NCI-H748 treated with DMSO at 0.1 percent for 48 hours (cell line): ENCODE data around the gene SLCO3A1.

ENCODE experiments used
- DNase-seq: peaks from one replicate; lab custom pipeline; 2025; lab: John Stamatoyannopoulos, UW

SLCO3A1 gene

DNA sequence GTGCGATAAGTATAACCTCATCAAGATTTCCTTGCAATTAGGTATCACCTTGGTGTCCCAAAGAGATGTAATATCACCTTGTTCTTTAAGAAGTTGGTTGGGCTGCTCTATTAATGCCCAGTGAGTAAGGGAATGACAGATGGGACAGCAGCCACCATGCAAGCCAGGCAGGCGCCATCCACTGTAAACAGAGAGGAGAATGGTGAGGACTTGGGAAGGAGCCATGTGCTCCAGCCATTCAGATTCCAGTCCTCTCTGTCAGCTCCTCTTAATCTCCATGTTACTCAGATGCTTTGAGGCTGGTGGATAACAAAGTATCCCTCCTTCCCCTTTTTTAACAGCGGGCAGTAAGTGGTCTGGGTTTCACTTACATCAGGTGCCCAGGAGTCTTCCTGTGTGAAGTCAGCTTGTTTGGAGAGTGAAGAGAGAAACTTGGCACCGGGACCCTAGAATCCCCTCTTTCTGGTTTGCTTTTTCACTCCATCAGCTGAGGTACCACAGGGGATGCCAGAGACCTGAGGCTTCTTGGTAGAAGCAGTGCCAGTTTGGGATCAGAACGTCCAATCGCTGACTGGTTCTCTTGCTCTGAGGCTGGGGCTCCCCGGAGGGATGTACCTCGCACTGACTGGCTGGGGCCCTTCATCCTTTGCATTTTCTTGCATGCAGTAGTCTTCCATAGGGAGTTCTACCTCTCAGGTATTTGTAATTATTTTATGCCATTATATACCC, 29.5 kb downstream of the SLCO3A1 start:
- DNase-seq: no peak

DNA sequence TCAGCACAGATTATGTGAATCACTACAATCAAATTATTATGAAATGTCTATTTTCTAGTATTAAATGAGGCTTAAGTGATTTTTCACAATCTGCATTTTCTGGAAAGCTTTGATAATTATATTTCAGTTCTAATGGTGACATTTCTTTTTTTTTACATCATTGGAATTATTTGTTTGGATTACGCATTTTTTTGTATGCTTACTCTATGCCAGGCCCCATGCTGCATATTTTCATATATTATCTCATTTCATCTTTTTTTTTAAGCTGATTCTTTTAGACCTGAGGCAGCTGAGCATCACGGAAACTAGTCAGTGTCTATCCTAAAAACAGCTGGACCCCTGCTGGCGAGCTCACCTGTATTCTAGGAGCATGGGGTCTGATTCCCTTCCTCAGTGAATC, 31.1 kb downstream of the SLCO3A1 start:
- no peak for DNase-seq

DNA sequence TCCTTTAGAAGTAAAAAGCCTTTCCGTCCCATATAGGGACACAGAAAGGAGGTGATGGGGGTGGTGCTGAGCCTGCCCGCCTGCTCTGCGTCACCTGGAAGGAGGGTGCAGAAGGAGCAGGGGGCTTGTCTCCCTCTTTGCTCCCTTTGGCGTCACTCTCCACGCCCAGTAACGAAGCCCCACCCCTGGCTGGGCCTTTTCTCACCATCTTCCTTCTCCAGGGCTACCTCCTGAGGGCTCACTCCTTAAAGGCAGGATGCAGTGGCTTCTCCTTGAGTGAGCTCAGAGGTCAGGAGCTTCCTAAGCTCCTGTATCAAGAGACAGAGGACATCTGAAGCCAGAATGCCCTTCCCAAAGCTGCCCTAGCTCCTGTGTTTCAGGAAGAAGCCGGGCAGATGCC, 31.5 kb downstream of the SLCO3A1 start:
- DNase-seq: no peak

DNA sequence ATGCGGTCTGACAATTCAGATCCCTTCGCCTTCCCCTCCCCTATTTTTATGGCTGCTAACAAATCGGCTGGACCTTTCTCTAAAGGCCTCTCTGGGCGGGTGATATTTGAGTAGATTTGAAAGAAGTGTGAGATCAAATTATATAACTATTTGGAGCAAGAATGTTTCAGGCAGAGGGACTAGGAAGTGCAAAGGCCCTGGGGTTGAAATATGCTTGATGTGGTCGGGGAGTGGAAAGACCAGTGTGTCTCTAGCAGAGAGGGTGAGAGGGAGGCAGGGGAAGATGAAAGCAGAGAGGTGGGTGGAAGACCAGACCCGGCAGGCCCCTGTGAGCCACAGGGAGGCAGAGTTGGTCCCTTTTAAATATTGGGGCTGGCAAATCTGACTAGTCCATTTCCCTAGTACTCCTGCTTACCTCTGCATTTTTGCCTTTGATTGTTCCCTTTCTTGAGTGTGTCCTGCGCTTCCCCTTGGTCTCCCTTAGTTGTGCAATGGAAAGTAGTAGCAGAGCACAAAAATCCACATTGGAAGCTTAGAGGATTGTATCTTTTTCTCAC, 32.3 kb downstream of the SLCO3A1 start:
- DNase-seq: no peak

DNA sequence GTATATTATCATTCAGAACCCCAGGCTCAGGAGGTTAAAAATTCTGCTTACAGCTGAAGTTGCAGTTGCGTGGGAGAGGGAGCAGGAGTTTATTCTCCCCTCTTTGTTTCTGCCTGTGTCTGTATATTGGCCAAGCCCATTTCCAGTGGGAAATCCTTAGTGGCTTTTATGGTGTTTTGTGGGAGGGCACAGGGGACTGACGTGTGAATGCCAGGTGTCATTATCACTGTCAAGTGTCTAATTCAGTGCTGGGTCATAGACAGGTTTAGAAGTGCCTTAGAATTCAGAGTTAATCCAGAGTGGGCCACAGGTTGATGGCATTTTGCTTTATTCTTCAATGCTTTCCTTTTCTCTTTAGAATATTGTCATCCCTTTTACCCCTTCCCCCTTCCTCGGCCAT, 33.4 kb downstream of the SLCO3A1 start:
- DNase-seq: no peak

DNA sequence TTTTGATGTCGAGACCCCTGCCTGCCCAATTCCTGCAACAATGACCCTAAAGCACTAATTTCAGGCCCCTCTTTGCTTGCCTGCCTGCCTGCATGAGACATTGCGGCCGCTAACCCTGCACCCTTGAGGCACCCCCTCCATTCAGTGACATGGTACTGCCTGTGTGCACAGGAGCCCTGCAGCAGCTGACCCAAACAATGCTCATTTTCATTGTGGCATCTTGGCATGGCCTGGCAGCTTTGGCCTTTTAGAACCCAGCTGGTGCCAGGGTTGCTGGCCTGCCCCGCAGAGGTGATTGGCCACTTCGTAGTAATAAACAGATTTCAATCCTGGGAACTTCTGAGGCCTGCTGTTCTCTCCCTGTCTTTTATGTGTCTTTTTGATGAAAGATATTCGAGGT, 33.8 kb downstream of the SLCO3A1 start:
- DNase-seq: no peak

DNA sequence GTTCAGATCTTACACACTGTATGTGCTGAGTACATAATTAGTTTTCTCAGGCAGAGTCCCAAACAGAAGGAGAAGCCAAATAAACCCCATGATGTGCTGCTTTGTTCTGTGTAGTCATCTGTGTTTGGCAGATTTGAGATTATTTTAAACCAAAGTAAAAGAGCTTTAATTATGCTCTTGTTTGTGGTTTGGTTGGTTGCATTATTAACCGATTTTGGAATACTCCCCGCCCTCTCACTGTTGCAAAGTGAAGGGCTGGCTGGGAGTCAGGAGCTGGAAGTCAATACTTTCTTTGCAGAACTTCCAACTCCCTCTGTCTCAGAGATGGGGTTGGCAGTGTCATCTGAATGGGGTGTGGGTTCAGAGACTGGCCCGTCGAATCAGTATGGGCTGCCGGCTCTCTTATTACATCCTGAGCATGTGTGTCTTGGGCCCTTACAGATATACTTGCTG, 34.4 kb downstream of the SLCO3A1 start:
- no peak for DNase-seq

DNA sequence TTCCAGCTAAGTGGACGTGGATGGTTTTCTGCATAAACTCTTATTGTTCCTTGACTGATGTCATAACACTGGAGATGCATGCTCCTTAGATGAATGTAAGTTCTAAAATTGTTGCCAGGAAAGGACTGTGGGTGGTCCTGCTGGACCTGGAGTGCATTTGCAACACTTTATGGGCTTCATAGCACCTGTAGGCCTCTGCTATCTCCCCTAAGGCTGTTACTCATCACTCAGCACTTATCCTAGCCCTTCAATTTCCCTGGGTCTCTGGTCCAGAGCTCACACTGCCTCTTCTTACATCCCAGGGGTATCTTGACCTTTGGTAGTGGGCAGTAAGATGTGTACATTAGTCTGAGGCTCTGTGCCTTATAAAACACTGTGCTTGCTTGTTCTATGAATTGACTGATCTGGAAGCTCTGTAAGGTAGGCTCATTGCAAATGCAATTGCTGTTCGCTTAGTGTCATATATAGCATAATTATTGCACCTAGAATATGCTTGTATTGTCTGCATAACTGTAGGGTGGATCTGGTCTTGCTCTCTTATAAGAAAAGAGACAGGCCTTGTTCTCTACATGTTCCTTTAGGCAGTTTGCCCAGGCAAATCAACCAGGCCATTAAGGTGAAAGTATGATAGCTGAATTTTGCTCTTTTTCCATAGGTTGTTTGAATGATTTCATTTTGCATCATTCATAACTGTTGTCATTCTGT, 35.8 kb downstream of the SLCO3A1 start:
- no peak for DNase-seq

DNA sequence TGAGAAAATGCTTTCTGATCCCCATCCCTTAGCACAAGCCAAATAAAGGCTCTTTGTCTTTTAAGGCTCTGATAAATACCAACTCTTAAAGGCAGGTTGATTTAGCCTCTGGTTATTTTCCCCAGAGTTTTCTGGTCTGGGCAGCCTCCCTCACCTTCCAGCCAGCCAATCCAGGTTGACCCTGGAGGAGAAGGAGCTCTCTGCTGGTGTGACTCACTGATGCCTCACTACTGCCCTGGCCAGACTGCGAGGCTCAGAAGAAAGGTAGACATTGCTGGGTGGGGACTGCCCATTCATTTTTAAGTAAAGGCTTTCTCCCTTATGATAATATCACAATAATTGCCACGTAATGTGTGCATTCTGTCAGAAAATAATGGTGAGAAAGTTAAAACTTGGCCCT, 37.1 kb downstream of the SLCO3A1 start:
- DNase-seq: no peak

DNA sequence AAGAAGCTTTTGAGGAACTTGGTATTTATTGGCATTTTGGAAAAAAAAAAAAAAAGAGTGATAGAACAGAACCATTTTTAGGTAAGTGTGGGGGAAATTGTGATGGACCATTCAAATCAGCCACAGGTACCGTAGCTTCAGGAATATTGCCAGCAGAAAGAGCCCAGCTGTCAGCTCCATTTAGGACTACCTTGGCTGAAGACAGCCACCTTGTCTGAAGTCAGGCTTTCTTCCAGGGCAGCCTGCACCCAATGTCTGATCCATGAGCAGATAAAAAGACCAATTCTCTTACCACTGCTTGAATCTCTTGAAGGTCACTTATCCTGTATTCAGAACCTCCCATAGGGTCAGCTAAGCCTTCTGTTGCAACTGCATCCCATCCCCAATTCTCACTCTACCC, 37.6 kb downstream of the SLCO3A1 start:
- DNase-seq: no peak

DNA sequence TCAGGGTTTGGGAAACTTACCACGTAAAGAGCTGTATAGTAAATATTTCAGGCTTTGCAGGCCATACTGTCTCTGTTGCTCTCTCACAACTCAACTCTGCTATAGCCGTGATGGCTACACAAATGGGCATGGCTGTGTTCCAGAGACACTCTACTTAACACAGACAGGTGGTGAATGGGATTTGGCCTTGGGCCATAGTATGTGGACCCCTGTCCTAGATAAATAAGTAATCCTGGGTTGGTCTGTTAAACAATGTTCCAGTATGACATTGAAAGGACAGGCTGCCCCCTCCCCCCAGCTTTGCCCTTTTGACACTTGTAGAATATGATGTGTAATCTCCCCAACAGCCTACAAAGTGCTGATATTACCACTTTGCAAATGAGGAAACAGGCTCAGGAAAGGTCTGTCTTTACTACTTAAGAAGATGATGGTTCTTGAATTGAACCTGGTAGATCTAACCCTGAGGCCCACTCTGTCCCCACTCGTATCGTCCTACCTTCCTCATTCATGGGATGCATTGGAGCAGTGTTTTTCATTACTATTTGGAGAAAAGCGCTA, 38.4 kb downstream of the SLCO3A1 start:
- DNase-seq: peak; percentile 29

DNA sequence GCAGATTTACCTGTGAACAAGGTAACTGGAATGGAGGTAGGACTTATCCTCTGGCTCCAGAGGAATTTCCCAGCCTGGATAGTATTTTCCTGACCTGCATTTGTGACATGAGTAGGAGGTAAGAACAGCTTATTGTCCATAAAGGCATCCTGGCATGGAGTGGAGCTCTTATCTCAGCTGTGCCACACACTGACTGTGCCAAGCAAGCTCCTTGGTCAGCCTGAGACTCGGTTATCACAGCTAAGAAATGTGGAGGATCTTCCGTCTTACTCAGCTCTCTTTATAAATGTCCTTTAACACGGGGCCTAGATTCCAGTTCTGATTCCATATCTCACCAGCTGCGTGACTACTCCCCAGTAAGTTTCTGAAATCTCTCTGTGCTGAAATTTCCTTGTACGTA, 38.9 kb downstream of the SLCO3A1 start:
- DNase-seq: no peak

DNA sequence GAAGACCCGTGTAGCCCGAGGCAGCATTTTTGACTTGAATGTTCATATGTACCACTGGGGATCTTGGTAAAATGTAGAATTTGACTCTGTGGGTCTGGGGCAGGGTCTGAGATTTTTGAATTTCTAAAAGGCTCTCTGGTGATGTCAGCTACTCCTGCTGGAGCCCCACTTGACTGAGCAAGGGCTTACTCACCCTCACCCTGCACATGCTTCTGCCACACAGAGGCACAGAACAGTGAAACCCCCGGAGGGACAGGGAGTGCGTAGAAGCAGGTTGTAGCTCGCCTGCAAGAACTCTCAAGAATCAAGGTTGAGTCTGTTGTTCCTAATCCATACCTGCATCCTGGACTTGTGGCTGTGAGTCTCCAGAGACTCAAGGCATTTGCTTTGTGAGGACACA, 41.1 kb downstream of the SLCO3A1 start:
- DNase-seq: no peak

DNA sequence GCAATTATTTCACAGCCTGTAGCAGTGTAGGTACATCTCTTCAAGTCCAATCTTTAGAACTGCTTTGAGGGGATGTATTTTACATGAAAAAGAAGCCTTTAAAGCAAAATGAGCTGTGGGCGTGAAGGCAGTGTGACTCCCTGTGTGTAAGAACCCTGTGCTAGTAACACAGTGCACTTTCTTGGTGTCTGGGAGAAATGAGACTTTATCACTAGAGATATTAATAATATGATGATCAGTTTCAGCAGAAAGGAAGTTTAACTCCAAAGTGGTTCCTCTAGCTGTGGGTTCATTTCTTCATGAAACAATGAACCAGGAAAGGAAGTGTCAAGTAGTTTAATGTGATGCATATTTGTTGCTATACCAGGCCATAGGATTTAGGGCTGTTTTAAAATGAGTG, 41.5 kb downstream of the SLCO3A1 start:
- no peak for DNase-seq

DNA sequence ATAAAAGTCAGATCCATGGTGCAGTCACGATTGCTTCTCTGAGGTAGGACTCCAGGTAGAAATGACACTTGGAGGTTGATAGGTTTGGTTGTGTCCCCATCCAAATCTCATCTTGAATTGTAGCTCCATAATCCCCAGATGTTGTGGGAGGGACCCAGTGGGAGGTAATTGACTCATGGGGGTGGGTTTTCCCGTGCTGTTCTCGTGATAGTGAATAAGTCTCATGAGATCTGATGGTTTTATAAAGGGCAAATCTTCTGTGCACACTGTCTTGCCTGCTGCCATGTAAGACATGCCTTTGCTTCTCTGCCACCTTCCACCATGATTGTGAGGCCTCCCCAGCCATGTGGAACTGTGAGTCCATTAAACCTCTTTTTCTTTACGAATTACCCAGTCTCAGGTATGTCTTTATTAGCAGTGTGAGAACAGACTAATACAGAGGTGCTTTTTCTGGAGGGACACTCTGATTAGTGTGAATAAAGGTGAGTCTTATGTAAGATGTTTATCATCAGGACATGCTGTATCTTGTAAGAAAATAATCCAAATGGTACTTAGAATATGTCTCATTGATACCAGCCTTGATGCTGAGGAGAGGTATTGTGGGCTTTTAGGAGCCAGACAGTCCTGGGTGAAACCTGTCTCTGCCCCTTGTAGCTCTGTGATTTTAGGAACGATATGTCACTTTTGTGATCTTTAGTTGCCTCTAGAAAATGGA, 43.0 kb downstream of the SLCO3A1 start:
- DNase-seq: no peak

DNA sequence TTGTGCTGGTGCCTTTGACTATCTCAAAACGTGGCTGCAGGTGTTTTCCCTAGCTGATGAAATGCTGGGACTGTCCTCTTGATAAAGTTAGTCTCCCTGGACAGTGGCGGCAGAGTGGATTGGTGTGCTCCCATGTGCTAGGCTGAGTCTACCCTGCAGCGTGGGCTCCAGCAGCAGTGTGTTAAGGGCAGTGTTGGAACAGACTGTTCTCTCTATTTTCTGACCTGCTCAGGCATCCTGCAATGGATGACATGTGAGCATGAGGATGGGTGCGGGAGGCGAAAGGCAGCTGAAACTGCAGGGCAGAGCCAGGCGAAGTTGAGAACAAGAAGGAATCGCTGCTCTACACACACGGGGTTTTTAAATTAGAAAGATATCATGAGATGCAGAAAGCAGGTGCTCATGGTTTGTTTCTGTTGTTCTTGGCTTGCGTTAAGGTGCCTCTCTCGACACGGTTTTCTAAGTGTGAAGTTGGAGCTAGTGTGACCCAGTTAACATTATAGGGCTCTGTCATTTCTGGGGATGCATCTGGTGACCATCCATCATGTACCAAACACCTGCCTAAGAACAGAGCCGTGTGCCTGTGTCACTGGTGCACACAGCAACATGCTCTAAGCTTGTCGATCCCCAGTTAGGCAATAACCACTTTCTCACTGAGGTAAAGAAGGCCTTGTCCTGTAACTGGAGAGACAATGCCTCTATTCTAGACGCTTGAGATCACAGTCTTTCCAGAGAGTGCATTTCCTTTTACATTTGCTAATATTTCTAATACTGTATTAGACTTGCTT, 44.3 kb downstream of the SLCO3A1 start:
- DNase-seq: no peak

DNA sequence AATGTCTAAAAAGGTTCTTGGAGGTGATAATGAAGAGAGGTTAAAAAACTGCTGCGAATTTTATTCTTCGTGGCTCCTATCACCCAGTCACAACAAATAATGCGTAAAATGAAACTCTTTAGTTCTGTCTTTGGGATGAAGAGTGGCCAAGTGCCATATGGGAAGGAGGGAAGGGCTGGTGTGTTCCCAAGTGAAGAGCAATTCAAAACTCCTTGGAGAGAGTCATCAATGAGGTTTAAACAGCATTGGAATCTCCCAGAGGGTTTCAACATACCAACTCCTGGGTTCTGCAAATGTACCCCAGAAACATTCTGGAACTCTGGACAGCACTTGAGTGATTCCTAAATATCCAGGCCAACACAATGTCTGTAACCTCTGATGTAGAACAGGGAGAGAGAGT, 45.3 kb downstream of the SLCO3A1 start:
- no peak for DNase-seq

DNA sequence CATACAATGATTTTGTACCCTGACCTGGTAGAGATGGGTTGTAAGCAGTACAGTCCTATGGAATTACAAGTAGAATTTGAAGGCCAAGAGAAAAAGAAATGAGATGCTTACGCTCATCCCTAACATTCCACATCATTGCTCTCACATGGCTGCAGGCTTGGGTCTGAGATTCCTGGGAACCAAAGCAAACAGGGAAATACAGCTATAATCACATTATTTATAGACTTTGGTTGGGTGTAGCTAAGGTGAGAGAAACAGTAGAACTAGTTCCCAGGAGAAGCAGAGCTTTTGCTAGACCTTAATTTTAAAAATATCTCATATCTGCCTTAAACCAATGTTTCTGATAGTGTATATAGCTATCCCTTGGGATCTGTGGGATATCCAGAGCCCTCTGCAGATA, 51.4 kb downstream of the SLCO3A1 start:
- no peak for DNase-seq

DNA sequence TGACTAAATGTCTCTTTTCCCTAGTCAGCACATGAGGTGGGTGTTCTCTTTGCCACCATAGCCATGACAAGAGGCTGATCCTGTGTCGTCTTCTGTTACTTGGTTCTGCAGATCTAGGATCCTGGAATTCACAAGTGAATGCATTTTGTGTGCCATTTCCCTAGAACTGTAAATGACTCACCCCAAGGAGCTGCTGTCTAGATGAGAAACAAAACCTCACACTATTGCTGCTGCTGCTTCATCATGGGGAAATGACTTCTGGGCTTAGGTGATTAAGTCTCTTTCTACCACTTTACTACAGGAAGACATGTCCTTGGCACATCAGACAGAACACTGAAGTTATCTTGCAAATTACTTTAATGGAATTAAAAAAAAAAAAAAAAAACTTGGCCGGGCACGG, 54.9 kb downstream of the SLCO3A1 start:
- DNase-seq: no peak

DNA sequence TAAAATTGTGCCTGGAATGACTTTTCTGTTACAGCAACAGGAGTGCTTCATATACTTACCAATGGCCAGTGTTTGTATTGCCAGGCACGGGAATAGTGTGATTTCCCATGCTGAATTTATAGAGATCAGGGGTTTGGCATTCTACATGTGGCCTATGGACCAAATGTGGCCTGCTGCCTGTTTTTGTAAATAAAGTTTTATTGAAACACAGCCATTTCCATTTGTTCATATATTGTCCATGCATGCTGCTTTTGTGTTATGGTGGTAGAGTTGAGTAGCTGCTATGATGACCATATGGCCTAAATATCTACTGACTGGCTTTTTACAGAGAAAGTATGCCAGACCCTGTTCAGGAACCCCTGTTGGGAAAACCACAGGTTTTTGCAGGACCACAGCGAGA, 55.6 kb downstream of the SLCO3A1 start:
- DNase-seq: no peak

DNA sequence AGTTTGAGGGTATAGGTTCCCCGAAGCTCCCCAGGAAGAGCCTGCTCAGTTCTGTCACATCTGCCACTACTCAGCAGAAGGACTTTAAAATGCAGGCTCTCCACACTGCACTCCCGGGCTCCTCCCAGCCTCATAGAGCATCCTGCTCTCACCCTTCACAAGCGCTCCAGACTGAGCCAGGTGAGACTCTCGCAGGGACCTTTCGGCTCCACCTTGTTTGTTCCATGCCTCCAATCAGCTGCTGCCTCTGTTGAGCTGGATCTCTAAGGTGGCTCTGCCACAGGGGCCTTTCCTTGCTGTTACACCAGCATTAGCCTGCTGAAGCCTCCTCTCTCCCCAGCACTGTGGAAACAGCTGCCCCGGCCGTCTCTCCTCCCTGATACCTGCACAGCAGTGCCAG, 56.1 kb downstream of the SLCO3A1 start:
- DNase-seq: peak; percentile 54

DNA sequence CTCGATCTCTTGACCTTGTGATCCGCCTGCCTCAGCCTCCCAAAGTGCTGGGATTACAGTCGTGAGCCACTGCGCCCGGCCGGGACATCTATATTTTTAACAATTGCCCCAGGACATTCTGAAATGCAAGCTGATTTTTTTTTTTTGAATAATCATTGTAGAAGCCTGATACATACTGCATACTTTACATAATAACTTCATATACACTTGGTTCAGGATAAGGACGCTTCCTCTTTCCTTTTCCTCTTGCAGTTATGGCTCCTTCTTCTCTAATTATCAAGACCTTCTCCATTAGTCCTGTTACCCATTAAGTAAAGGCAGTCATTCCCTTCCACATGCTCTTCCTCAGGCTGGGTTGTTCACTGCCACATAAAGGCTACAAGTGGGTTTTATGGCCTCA, 58.3 kb downstream of the SLCO3A1 start:
- peak; percentile 32 for DNase-seq
